H9 (cell line): ENCODE results near the gene PSTPIP1. TPM values are rescaled to one million over a fixed set of nuclear protein-coding genes. Genes with fewer than 3 reads are reported as not detected.
A peak's percentile ranks its signal among the peaks of the same experiment; 100 is the strongest.

Experiments used
- DNase-seq: peaks from one replicate; pipeline ENCODE4 v3.0.0-alpha.2; 2017
- H2AFZ ChIP-seq: one replicate; pipeline ENCODE4 v1.6.1; 2013; ENCODE audit warnings: mild to moderate bottlenecking, low read length, control low read depth, moderate library complexity
- H2AK5ac ChIP-seq: 2 replicates; pipeline ENCODE4 v1.6.1; 2013; ENCODE audit warnings: low read length, control low read depth, mixed read lengths; ENCODE audit not compliant: insufficient read length
- H2BK120ac ChIP-seq: one replicate; pipeline ENCODE4 v1.6.1; 2013; ENCODE audit warnings: low read depth, mild to moderate bottlenecking, low read length, control low read depth, inconsistent platforms; ENCODE audit not compliant: poor library complexity, severe bottlenecking
- H2BK12ac ChIP-seq: 2 replicates; pipeline ENCODE4 v1.6.1; 2013; ENCODE audit warnings: low read length, control low read depth, mixed read lengths, low read depth; ENCODE audit not compliant: insufficient read length
- H2BK15ac ChIP-seq: 2 replicates; pipeline ENCODE4 v1.6.1; 2013; ENCODE audit warnings: low read depth, low read length, control low read depth
- H2BK20ac ChIP-seq: one replicate; pipeline ENCODE4 v1.6.1; 2013; ENCODE audit warnings: low read depth, mild to moderate bottlenecking, low read length, control low read depth, inconsistent platforms; ENCODE audit not compliant: poor library complexity, severe bottlenecking
- H2BK5ac ChIP-seq: 2 replicates; pipeline ENCODE4 v1.6.1; 2013; ENCODE audit warnings: low read length, control low read depth, mixed read lengths; ENCODE audit not compliant: insufficient read length
- H3K14ac ChIP-seq: 2 replicates; pipeline ENCODE4 v1.6.1; 2013; ENCODE audit warnings: low read length, control low read depth; ENCODE audit not compliant: insufficient read depth
- H3K18ac ChIP-seq: 2 replicates; pipeline ENCODE4 v1.6.1; 2013; ENCODE audit warnings: low read depth, mild to moderate bottlenecking, mixed read lengths, low read length, control low read depth; ENCODE audit not compliant: insufficient read length
- H3K23ac ChIP-seq: 2 replicates; pipeline ENCODE4 v1.6.1; 2013; ENCODE audit warnings: low read length, control low read depth, mixed read lengths, low read depth; ENCODE audit not compliant: insufficient read length
- H3K23me2 ChIP-seq: 2 replicates; pipeline ENCODE4 v1.6.1; 2013; ENCODE audit warnings: low read depth, mild to moderate bottlenecking, mixed read lengths, low read length, control low read depth; ENCODE audit not compliant: insufficient read length, poor library complexity, severe bottlenecking
- H3K27ac ChIP-seq: 2 replicates; pipeline ENCODE4 v1.5.1; 2013; ENCODE audit warnings: low read length, control low read depth, mixed read lengths, low read depth; ENCODE audit not compliant: insufficient read length
- H3K27me3 ChIP-seq: 2 replicates; pipeline ENCODE4 v1.6.1; 2013; ENCODE audit warnings: low read length, control low read depth, inconsistent platforms; ENCODE audit not compliant: insufficient read depth
- H3K4ac ChIP-seq: 2 replicates; pipeline ENCODE4 v1.6.1; 2013; ENCODE audit warnings: low read depth, mild to moderate bottlenecking, control low read depth, inconsistent platforms, low read length, moderate library complexity
- H3K4me1 ChIP-seq: 2 replicates; pipeline ENCODE4 v1.6.1; 2013; ENCODE audit warnings: low read length, control low read depth, inconsistent platforms; ENCODE audit not compliant: insufficient read depth
- H3K4me2 ChIP-seq: 2 replicates; pipeline ENCODE4 v1.6.1; 2013; ENCODE audit warnings: low read length, control low read depth, mixed read lengths; ENCODE audit not compliant: insufficient read length, insufficient read depth
- H3K56ac ChIP-seq: 2 replicates; pipeline ENCODE4 v1.6.1; 2013; ENCODE audit warnings: low read depth, mild to moderate bottlenecking, mixed read lengths, low read length, control low read depth; ENCODE audit not compliant: insufficient read length
- H3K79me1 ChIP-seq: 2 replicates; pipeline ENCODE4 v1.6.1; 2013; ENCODE audit warnings: low read depth, mild to moderate bottlenecking, moderate library complexity, low read length, control low read depth, inconsistent platforms; ENCODE audit not compliant: insufficient read depth, poor library complexity, severe bottlenecking
- H3K79me2 ChIP-seq: 2 replicates; pipeline ENCODE4 v1.6.1; 2013; ENCODE audit warnings: low read length, control low read depth, inconsistent platforms; ENCODE audit not compliant: insufficient read depth
- H3K9ac ChIP-seq: 2 replicates; pipeline ENCODE4 v1.6.1; 2013; ENCODE audit warnings: low read length, control low read depth, mixed read lengths; ENCODE audit not compliant: insufficient read length; ENCODE audit errors: extremely low read depth
- H3K9me3 ChIP-seq: one replicate; pipeline ENCODE4 v1.6.1; 2013; ENCODE audit warnings: low read depth, low read length, inconsistent platforms; ENCODE audit not compliant: control insufficient read depth
- H3T11ph ChIP-seq: one replicate; pipeline ENCODE4 v1.6.1; 2013; ENCODE audit warnings: mild to moderate bottlenecking, low read length, control low read depth, inconsistent platforms
- H4K20me1 ChIP-seq: one replicate; pipeline ENCODE4 v1.6.1; 2013; ENCODE audit not compliant: control insufficient read depth, insufficient read length, insufficient read depth
- H4K5ac ChIP-seq: 2 replicates; pipeline ENCODE4 v1.6.1; 2013; ENCODE audit warnings: low read depth, mild to moderate bottlenecking, mixed read lengths, low read length, control low read depth; ENCODE audit not compliant: insufficient read length
- H4K8ac ChIP-seq: replicated peaks from 2 replicates; pipeline ENCODE4 v1.6.1; 2013; ENCODE audit warnings: low read length, control low read depth, mixed read lengths, low read depth; ENCODE audit not compliant: insufficient read length
- H4K91ac ChIP-seq: 2 replicates; pipeline ENCODE4 v1.6.1; 2013; ENCODE audit warnings: low read depth, mild to moderate bottlenecking, moderate library complexity, mixed read lengths, low read length, control low read depth; ENCODE audit not compliant: insufficient read length
- H3K27ac Mint-ChIP-seq, 3 experiments: 2 replicates in 2 of 3; 3 replicates in 1 of 3; pipeline ENCODE4 v1.8.0; 2020 to 2021; ENCODE audit warnings: mixed read lengths in 3 of 3, mild to moderate bottlenecking in 1 of 3, moderate library complexity in 1 of 3
- H3K27me3 Mint-ChIP-seq: 2 replicates; pipeline ENCODE4 v1.8.0; 2021; ENCODE audit warnings: low read depth, mild to moderate bottlenecking, moderate library complexity, mixed read lengths
- H3K36me3 Mint-ChIP-seq, 3 experiments: 2 replicates in 2 of 3; 3 replicates in 1 of 3; pipeline ENCODE4 v1.8.0; 2020 to 2021; ENCODE audit warnings: low read depth in 3 of 3, mixed read lengths in 3 of 3; ENCODE audit not compliant: insufficient read depth in 1 of 3
- H3K4me1 Mint-ChIP-seq, 2 experiments: 2 replicates each; pipeline ENCODE4 v1.8.0; 2020; ENCODE audit warnings: mixed read lengths in 2 of 2
- H3K4me3 Mint-ChIP-seq, 2 experiments: 2 replicates in 1 of 2; 3 replicates in 1 of 2; pipeline ENCODE4 v1.8.0; 2020 to 2021; ENCODE audit warnings: mild to moderate bottlenecking in 2 of 2, mixed read lengths in 2 of 2, moderate library complexity in 1 of 2
- H3K9me3 Mint-ChIP-seq, 2 experiments: 2 replicates in 1 of 2; 3 replicates in 1 of 2; pipeline ENCODE4 v1.8.0; 2020; ENCODE audit warnings: mild to moderate bottlenecking in 2 of 2, mixed read lengths in 2 of 2, moderate library complexity in 1 of 2
- WGBS: extraction: QIAGEN DNeasy Blood & Tissue Kit; methylation state at CpG from one replicate; pipeline ENCODE4 v1.1.7; 2013; ENCODE audit warnings: missing lambda C conversion rate, low lambda C conversion rate, mixed read lengths; ENCODE audit not compliant: insufficient read length; ENCODE audit errors: extremely low coverage; 5-methylcytosine and 5-hydroxymethylcytosine counted together
- total RNA-seq: library from RNA; stranded (reverse); gene quantifications from 2 replicates; pipeline ENCODE4 v1.2.1, GENCODE V29; 2021
- TF ChIP-seq, protein P1 (sequence below): fragments of 200-600 bp; sonication (generic); conservative IDR thresholded peaks from 3 replicates; pipeline ENCODE4 v1.8.0; 2021; ENCODE audit warnings: antibody characterized with exemption, mild to moderate bottlenecking

Gene PSTPIP1
- total RNA-seq, 1 experiment from 2014 or later: 1.8 TPM

DNA sequence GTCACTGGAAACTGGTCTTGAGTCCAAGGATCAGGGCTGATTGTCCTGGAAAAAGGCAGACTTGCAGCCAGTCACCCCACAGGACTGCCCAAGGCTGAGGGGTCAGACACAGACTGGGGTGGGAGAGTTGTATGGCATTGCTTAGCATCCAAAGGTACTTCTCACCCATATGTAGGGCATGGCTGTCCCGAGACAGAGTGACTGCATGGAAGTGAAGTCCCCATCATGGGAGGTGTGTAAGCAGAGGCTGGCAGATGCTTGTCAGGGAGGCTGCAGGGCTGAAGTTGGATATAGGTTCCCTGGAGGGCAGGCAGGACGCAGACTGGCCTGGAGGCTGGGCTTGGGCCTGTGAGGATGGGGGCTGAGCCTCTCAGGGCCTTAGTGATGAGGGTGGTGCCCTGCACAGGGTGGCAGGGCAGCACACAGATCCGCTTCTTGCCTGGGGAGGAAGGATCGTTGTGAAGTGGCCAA lies 31.1 kb downstream of the PSTPIP1 start:
- Histone ChIP-seq H2BK120ac (no peak overlapping the region), H3K79me2 (no peaks in the 10 kb centered on the region), H4K8ac (no peak overlapping the region), H3K4ac (no peak overlapping the region), H2BK5ac (no peak overlapping the region), H3K4me1 (no peaks in the 10 kb centered on the region), H3K9ac (no peak overlapping the region), H3K14ac (no peak overlapping the region), H4K20me1 (no peaks in the 10 kb centered on the region), H3K18ac (no peak overlapping the region), H4K91ac (no peak overlapping the region), H3K27me3 (no peaks in the 10 kb centered on the region), H3K9me3 (no peaks in the 10 kb centered on the region), H3K27ac (no peak overlapping the region), H2BK15ac (no peak overlapping the region), H3K23me2 (no peaks in the 10 kb centered on the region), H3K23ac (no peak overlapping the region), H4K5ac (no peak overlapping the region), H3K56ac (no peak overlapping the region), H3K4me2 (no peak overlapping the region), H2AFZ (no peak overlapping the region), H2BK20ac (no peak overlapping the region), H2BK12ac (no peak overlapping the region), H2AK5ac (no peak overlapping the region), H3T11ph (no peak overlapping the region), H3K79me1 (no peaks in the 10 kb centered on the region)
- no peaks in the 10 kb centered on the region for H3K9me3 Mint-ChIP-seq
- no peak overlapping the region for H3K4me3 Mint-ChIP-seq
- H3K27me3 Mint-ChIP-seq: peaks cover 9% of the 10 kb centered on the region
- H3K27ac Mint-ChIP-seq: peak overlapping the region in 1 of 3 experiments; percentile 60; a peak in 2 of 7 replicates
- TF ChIP-seq, protein P1, sequence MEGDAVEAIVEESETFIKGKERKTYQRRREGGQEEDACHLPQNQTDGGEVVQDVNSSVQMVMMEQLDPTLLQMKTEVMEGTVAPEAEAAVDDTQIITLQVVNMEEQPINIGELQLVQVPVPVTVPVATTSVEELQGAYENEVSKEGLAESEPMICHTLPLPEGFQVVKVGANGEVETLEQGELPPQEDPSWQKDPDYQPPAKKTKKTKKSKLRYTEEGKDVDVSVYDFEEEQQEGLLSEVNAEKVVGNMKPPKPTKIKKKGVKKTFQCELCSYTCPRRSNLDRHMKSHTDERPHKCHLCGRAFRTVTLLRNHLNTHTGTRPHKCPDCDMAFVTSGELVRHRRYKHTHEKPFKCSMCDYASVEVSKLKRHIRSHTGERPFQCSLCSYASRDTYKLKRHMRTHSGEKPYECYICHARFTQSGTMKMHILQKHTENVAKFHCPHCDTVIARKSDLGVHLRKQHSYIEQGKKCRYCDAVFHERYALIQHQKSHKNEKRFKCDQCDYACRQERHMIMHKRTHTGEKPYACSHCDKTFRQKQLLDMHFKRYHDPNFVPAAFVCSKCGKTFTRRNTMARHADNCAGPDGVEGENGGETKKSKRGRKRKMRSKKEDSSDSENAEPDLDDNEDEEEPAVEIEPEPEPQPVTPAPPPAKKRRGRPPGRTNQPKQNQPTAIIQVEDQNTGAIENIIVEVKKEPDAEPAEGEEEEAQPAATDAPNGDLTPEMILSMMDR: no peak
- WGBS: no CpG with 5 or more reads among the region's 4 CpGs
- H3K4me1 Mint-ChIP-seq: peaks cover 0 to 15% of the 10 kb centered on the region in 2 experiments; a peak in 2 of 4 replicates
- H3K36me3 Mint-ChIP-seq: no peaks in the 10 kb centered on the region; a peak in 1 of 7 replicates
- peak; percentile 25 for DNase-seq
